ENCODE data around the gene CCNYL1.

The CCNYL1 gene

GRCh38 chr2:207710814-207711740, at the start of gene CCNYL1:
Gene CCNYL1, plus strand, starts transcription at chr2:207711640. Its CDS starts 257 bp downstream, at chr2:207711897.
- peak within 1 kb of the TSS; percentile 91 for H3K27ac ChIP-seq
- no peak for TF ChIP-seq CTCF (IDR thresholded peaks at IDR 0.05)
- no peak for TF ChIP-seq ZFX (IDR thresholded peaks at IDR 0.05; ENCODE audit: borderline replicate concordance)

- TF ChIP-seq ZFX (IDR thresholded peaks at IDR 0.05; ENCODE audit: borderline replicate concordance) (no peak), CTCF (IDR thresholded peaks at IDR 0.05) (no peak)
- H3K27ac ChIP-seq, result no peak overlapping the region
These were observed 49.2 kb upstream of the CCNYL1 start for GRCh38 chr2:207662203-207662602.

- no peak for TF ChIP-seq CTCF (IDR thresholded peaks at IDR 0.05)
- H3K27ac ChIP-seq, result no peak overlapping the region
These were observed 47.4 kb upstream of the CCNYL1 start for GRCh38 chr2:207663870-207664545.

- TF ChIP-seq CTCF (IDR thresholded peaks at IDR 0.05), result no peak
- TF ChIP-seq ZFX (IDR thresholded peaks at IDR 0.05; ENCODE audit: borderline replicate concordance), result no peak
- H3K27ac ChIP-seq, result no peak overlapping the region
These were observed 40.6 kb upstream of the CCNYL1 start for GRCh38 chr2:207670887-207671286.

- no peak overlapping the region for H3K27ac ChIP-seq
- no peak for TF ChIP-seq ZFX (IDR thresholded peaks at IDR 0.05; ENCODE audit: borderline replicate concordance)
- TF ChIP-seq CTCF (IDR thresholded peaks at IDR 0.05), result no peak
These were observed 38.0 kb upstream of the CCNYL1 start for GRCh38 chr2:207673431-207673830.

- no peak overlapping the region for H3K27ac ChIP-seq
- TF ChIP-seq CTCF (IDR thresholded peaks at IDR 0.05), result no peak
- no peak for TF ChIP-seq ZFX (IDR thresholded peaks at IDR 0.05; ENCODE audit: borderline replicate concordance)
These were observed 37.1 kb upstream of the CCNYL1 start for GRCh38 chr2:207674266-207674774.

- TF ChIP-seq CTCF (IDR thresholded peaks at IDR 0.05), result no peak
- no peak for TF ChIP-seq ZFX (IDR thresholded peaks at IDR 0.05; ENCODE audit: borderline replicate concordance)
- no peak overlapping the region for H3K27ac ChIP-seq
These were observed 36.6 kb upstream of the CCNYL1 start for GRCh38 chr2:207674826-207675225.

Measured in 22Rv1 (cell line).